H1 (cell line): ENCODE data around the gene ACVR1. TPM values are rescaled to one million over a fixed set of nuclear protein-coding genes. Genes with fewer than 3 reads are reported as not detected.

Experiments
- CTCF ChIA-PET: fragments of 300-600 bp; sonication (Branson Sonifier 250); formaldehyde crosslinking; loops from one replicate; lab custom pipeline; 2021; ENCODE audit not compliant: partially characterized antibody; lab: Charles Lee
- POLR2A ChIA-PET: fragments of 300-600 bp; sonication (Branson Sonifier 250); formaldehyde crosslinking; loops from one replicate; lab custom pipeline; 2021; ENCODE audit warnings: inconsistent platforms; ENCODE audit not compliant: partially characterized antibody; lab: Charles Lee
- DNase-seq, 2 experiments: peaks; one replicate each; pipeline versions ENCODE4 v3.0.0 to v3.0.0-alpha.2; 2010 to 2022; ENCODE audit warnings: low spot score in 2 of 2, low read depth in 1 of 2, mixed read lengths in 1 of 2
- FAIRE-seq: peaks from 2 replicates; lab custom pipeline; 2011; peaks lifted over from hg19 to GRCh38; lab: Jason Lieb, UNC
- H2AFZ ChIP-seq: 2 replicates; pipeline ENCODE4 v1.8.1; 2012; ENCODE audit warnings: low read length, inconsistent platforms
- H2AK5ac ChIP-seq: 2 replicates; pipeline ENCODE4 v1.6.1; 2013; ENCODE audit warnings: low read depth, low read length
- H2BK120ac ChIP-seq: replicated peaks from 2 replicates; pipeline ENCODE3; 2013; ENCODE audit warnings: low read depth, low read length, inconsistent platforms
- H2BK12ac ChIP-seq: 2 replicates; pipeline ENCODE4 v1.6.1; 2013; ENCODE audit warnings: low read depth, low read length
- H2BK15ac ChIP-seq: 2 replicates; pipeline ENCODE4 v1.6.1; 2013; ENCODE audit warnings: low read length
- H2BK20ac ChIP-seq: 2 replicates; pipeline ENCODE4 v1.6.1; 2013; ENCODE audit warnings: low read length
- H2BK5ac ChIP-seq: 2 replicates; pipeline ENCODE4 v1.6.1; 2013; ENCODE audit warnings: low read depth, low read length
- H3K14ac ChIP-seq: 2 replicates; pipeline ENCODE4 v1.6.1; 2013; ENCODE audit warnings: inconsistent platforms; ENCODE audit not compliant: insufficient read length
- H3K18ac ChIP-seq: 2 replicates; pipeline ENCODE4 v1.6.1; 2013; ENCODE audit warnings: low read length; ENCODE audit errors: extremely low read depth
- H3K23ac ChIP-seq: 2 replicates; pipeline ENCODE4 v1.6.1; 2013; ENCODE audit warnings: inconsistent platforms; ENCODE audit not compliant: insufficient read length
- H3K23me2 ChIP-seq: 2 replicates; pipeline ENCODE4 v1.6.1; 2013; ENCODE audit warnings: low read depth, low read length
- H3K27ac ChIP-seq: 2 replicates; pipeline ENCODE4 v1.6.1; 2011; ENCODE audit warnings: low read depth, low read length, inconsistent platforms
- H3K27me3 ChIP-seq, 4 experiments: replicated peaks in 1 of 4; 1 replicate in 1 of 4; 2 replicates in 3 of 4; pipeline versions ENCODE4 v1.6.1 to v1.8.1; 2011 to 2013; ENCODE audit warnings: low read length in 3 of 4, mild to moderate bottlenecking in 3 of 4, inconsistent platforms in 2 of 4, mixed read lengths in 2 of 4, moderate library complexity in 1 of 4; ENCODE audit not compliant: control insufficient read depth in 3 of 4, insufficient read depth in 3 of 4; ENCODE audit errors: extremely low read depth in 1 of 4
- H3K36me3 ChIP-seq, 4 experiments: 2 replicates each; pipeline versions ENCODE4 v1.6.1 to v1.8.1; 2011 to 2013; ENCODE audit warnings: mild to moderate bottlenecking in 4 of 4, low read length in 3 of 4, moderate library complexity in 2 of 4, control low read depth in 1 of 4, inconsistent platforms in 1 of 4; ENCODE audit not compliant: insufficient read depth in 4 of 4, control insufficient read depth in 2 of 4
- H3K4ac ChIP-seq: replicated peaks from 2 replicates; pipeline ENCODE3; 2013; ENCODE audit warnings: low read length, low read depth, mixed read lengths, inconsistent platforms; ENCODE audit not compliant: insufficient read length
- H3K4me1 ChIP-seq, 4 experiments: replicated peaks in 1 of 4; 1 replicate in 1 of 4; 2 replicates in 3 of 4; pipeline versions ENCODE4 v1.6.1 to v1.8.1; 2011 to 2013; ENCODE audit warnings: low read length in 3 of 4, inconsistent platforms in 2 of 4, mixed read lengths in 1 of 4; ENCODE audit not compliant: insufficient read depth in 4 of 4, control insufficient read depth in 3 of 4
- H3K4me2 ChIP-seq, 2 experiments: 2 replicates each; pipeline versions ENCODE4 v1.6.1 to v1.8.1; 2011 to 2013; ENCODE audit warnings: low read depth in 2 of 2, low read length in 2 of 2, control low read depth in 1 of 2, inconsistent platforms in 1 of 2, mild to moderate bottlenecking in 1 of 2; ENCODE audit not compliant: insufficient read depth in 1 of 2
- H3K4me3 ChIP-seq, 4 experiments: fragments of 200-600, 300-600 bp in 1 of 4; sonication (generic), shearing (Covaris generic), sonication (Bioruptor Twin) in 1 of 4; 2 replicates each; pipeline versions ENCODE4 v1.5.1 to v1.8.1; 2011 to 2016; ENCODE audit warnings: low read length in 4 of 4, low read depth in 3 of 4, control low read depth in 2 of 4, inconsistent platforms in 2 of 4, mild to moderate bottlenecking in 2 of 4, mixed read lengths in 1 of 4, moderate library complexity in 1 of 4; ENCODE audit not compliant: insufficient read depth in 2 of 4; ENCODE audit errors: extremely low read depth in 1 of 4
- H3K56ac ChIP-seq: replicated peaks from 2 replicates; pipeline ENCODE3; 2013; ENCODE audit warnings: low read depth, mild to moderate bottlenecking, mixed read lengths, low read length, inconsistent platforms; ENCODE audit not compliant: insufficient read length
- H3K79me1 ChIP-seq: 2 replicates; pipeline ENCODE4 v1.6.1; 2013; ENCODE audit warnings: low read depth, low read length, control low read depth
- H3K79me2 ChIP-seq, 2 experiments: 2 replicates each; pipeline versions ENCODE4 v1.6.1 to v1.8.1; 2012 to 2013; ENCODE audit warnings: low read length in 2 of 2, mild to moderate bottlenecking in 2 of 2, inconsistent platforms in 1 of 2; ENCODE audit not compliant: insufficient read depth in 2 of 2, control insufficient read depth in 1 of 2
- H3K9ac ChIP-seq, 4 experiments: replicated peaks in 1 of 4; 1 replicate in 1 of 4; 2 replicates in 3 of 4; pipeline versions ENCODE4 v1.6.1 to v1.8.1; 2011 to 2013; ENCODE audit warnings: low read depth in 3 of 4, low read length in 3 of 4, control low read depth in 2 of 4, mild to moderate bottlenecking in 2 of 4, moderate library complexity in 2 of 4, inconsistent platforms in 1 of 4; ENCODE audit errors: extremely low read depth in 1 of 4
- H3K9me3 ChIP-seq, 2 experiments: 2 replicates each; pipeline versions ENCODE4 v1.6.1 to v1.8.1; 2012 to 2013; ENCODE audit warnings: mild to moderate bottlenecking in 2 of 2, moderate library complexity in 2 of 2, control low read depth in 1 of 2, inconsistent platforms in 1 of 2, low read depth in 1 of 2, low read length in 1 of 2, mixed read lengths in 1 of 2; ENCODE audit not compliant: insufficient read depth in 2 of 2
- H4K20me1 ChIP-seq, 2 experiments: replicated peaks in 1 of 2; 2 replicates each; pipeline versions ENCODE3 to v1.8.1; 2011 to 2013; ENCODE audit warnings: inconsistent platforms in 2 of 2, low read length in 2 of 2, mild to moderate bottlenecking in 1 of 2; ENCODE audit not compliant: insufficient read depth in 2 of 2, control insufficient read depth in 1 of 2
- H4K5ac ChIP-seq: 2 replicates; pipeline ENCODE4 v1.6.1; 2013; ENCODE audit warnings: low read length, low read depth, mixed read lengths, inconsistent platforms; ENCODE audit not compliant: insufficient read length
- H4K8ac ChIP-seq: 2 replicates; pipeline ENCODE4 v1.8.0; 2013; ENCODE audit warnings: mild to moderate bottlenecking, moderate library complexity, low read length, inconsistent platforms; ENCODE audit not compliant: insufficient read depth; ENCODE audit errors: extremely low read depth
- H4K91ac ChIP-seq: replicated peaks from 2 replicates; pipeline ENCODE3; 2013; ENCODE audit warnings: low read length, mixed read lengths, inconsistent platforms; ENCODE audit not compliant: insufficient read length
- POLR2AphosphoS5 ChIP-seq: IDR thresholded peaks from 2 replicates; pipeline ENCODE4 v1.6.1; 2011; ENCODE audit warnings: low read depth, low read length
- WGBS, 2 experiments: shearing (Covaris generic) in 1 of 2; methylation state at CpG; one replicate each; pipeline versions ENCODE4 v1.1.6 to v1.1.7; 2013 to 2015; ENCODE audit warnings: low lambda C conversion rate in 2 of 2, mixed read lengths in 2 of 2, inconsistent platforms in 1 of 2, low coverage in 1 of 2, missing lambda C conversion rate in 1 of 2; ENCODE audit not compliant: insufficient replicate concordance in 2 of 2, insufficient coverage in 1 of 2, insufficient read length in 1 of 2; ENCODE audit errors: extremely low coverage in 1 of 2, missing lambda C conversion rate in 1 of 2; 5-methylcytosine and 5-hydroxymethylcytosine counted together
- polyA plus RNA-seq, 7 experiments: library from polyadenylated mRNA; depleted of rRNA in 3 of 7; stranded (reverse) in 5 of 7; unstranded in 2 of 7; fragments of >200 nt in 5 of 7; fragments of 200-250 nt in 2 of 7; gene quantifications; 1 replicate in 5 of 7; 2 replicates in 1 of 7; 4 replicates in 1 of 7; pipeline versions ENCODE4 v1.2.1 to v1.2.3, GENCODE V29; 2011 to 2013; ENCODE audit warnings: missing spikeins in 2 of 7, mixed read lengths in 2 of 7
- total RNA-seq: library from RNA; stranded (reverse); fragmentation: NEBNext Ultra II Directional; extraction: Animal tissue kit (Norgen Biotek cat#: 25700); gene quantifications from 2 replicates; pipeline ENCODE4 v1.2.1, GENCODE V29; 2021

ACVR1 gene
- total and polyA plus RNA-seq, 2 of the 8 experiments (the other 6 are each of a cell fraction or from before 2014, with no cell fraction given): 8.5 to 17.7 TPM

DNA sequence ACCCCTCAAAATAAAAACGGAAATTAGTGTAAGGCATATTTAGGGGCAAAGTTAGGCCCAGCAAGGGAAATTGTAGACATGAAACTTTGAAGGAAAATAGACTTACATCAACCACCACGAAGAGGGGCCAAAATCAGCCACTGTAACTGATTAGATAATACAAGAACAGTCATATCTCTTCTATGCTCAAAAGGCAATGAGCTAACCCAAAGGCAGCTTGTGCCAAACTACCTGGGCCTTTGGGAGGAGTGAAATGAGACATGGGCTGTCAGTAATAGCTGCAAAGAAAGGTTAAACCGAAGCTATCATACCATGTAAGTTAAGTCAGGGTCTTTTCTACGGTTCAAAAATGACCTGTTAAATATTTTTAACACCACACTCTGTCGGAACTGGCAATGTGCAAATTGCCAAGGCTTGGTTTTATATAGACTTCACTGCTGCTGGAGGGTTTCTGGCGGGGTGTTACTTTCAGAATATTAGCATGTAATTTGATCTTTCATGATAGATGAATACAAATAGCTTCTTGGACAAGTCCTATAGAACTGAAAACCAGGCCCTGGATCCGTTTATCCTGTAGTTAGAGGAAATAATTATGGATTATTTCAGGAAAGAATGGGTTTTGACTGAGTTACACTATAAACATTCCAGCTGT, 69.6 kb downstream of the ACVR1 start:
- Histone ChIP-seq H2BK120ac (no peak overlapping the region), H3K4ac (no peak overlapping the region), H3K56ac (no peak overlapping the region), H3K9me3 (no peaks in the 10 kb centered on the region), H4K5ac (no peak overlapping the region), H3K79me2 (peaks cover 0 to 3% of the 10 kb centered on the region in 2 experiments; a peak in 1 of 4 replicates), H2AK5ac (no peak overlapping the region), H3K27me3 (no peaks in the 10 kb centered on the region), H3K4me1 (0 out of 7 replicates have a peak, but pooled peaks cover 0 to 2% (median 0%) of the 10 kb centered on the region in 4 experiments), H3K27ac (no peak overlapping the region), H3K79me1 (no peaks in the 10 kb centered on the region; the same call in none of the 2 replicates), H3K18ac (no peak overlapping the region), H2BK20ac (no peak overlapping the region), H4K91ac (no peak overlapping the region), H3K36me3 (no peaks in the 10 kb centered on the region), H3K4me2 (no peak overlapping the region), H2AFZ (no peak overlapping the region), H4K20me1 (no peaks in the 10 kb centered on the region), H4K8ac (no peak overlapping the region), H3K4me3 (no peak overlapping the region), H2BK15ac (no peak overlapping the region), H2BK12ac (no peak overlapping the region), H2BK5ac (no peak overlapping the region), H3K14ac (no peak overlapping the region), H3K23me2 (no peaks in the 10 kb centered on the region; the same call in 1 of the 2 replicates), H3K23ac (no peak overlapping the region), H3K9ac (no peak overlapping the region)
- 89% methylated on average over 7 of the region's 7 CpGs; no CpG with 5 or more reads in 1 of the 2 experiments for WGBS, 2 experiments
- FAIRE-seq: no peak
- TF ChIP-seq POLR2AphosphoS5: no peak
- DNase-seq: no peak
- ChIA-PET CTCF (interaction anchor here (0.5 to 1.9 kb wide), 6 partner anchors 12 to 296 kb away, joined by 3 to 6 read pairs (median 4); no protein-coding TSS in a partner anchor), POLR2A (interaction anchor here (1.2 kb wide), 1 partner anchor 25 kb away, joined by 3 read pairs; no protein-coding TSS in a partner anchor)
